ENCODE data around the gene ARPC1B.

DNA sequence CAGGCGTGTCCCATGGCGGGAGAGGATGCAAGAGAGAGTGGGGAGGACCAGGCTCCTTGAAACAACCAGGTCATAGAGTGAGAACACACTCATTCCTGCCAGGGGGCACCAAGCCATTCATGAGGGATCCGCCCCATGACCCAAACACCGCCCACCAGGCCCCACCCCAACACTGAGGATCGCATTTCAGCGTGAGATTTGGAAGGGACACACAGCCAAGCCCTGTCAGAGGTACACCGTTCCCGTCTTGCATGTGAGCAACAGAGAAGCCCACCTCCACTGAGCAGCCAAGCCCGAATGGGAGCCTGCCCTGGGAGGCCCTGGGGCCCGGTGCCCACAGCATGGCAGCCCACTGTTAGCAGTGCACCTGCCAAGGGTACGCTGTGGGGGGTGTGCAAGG is 7.9 kb upstream of the ARPC1B start:
- TF ChIP-seq SETDB1 (IDR thresholded peaks at IDR 0.05; ENCODE audit: low read length) (no peak), ZNF436 (CRISPR knock-in tag; IDR thresholded peaks at IDR 0.05) (no peak), HDAC6 (IDR thresholded peaks at IDR 0.05; ENCODE audit: low read depth, low read length) (no peak), CTCF (IDR thresholded peaks at IDR 0.05 in 2 of 3, conservative IDR thresholded peaks at IDR 0.05 in 1 of 3; ENCODE audit: insufficient read depth in 2 of 3, low read depth in 1 of 3, low read length in 3 of 3) (no peak), MECOM (CRISPR knock-in tag; IDR thresholded peaks at IDR 0.05) (no peak), MEF2D (tag; conservative IDR thresholded peaks at IDR 0.05; ENCODE audit: low read depth) (no peak)

All from K562 (cell line).